HCT116 (cell line): ENCODE data around the gene FAAH2. TPM values are rescaled to one million over a fixed set of nuclear protein-coding genes. Genes with fewer than 3 reads are reported as not detected.

ENCODE experiments used
- ATAC-seq: fragments of 200-7000 bp; cut with Tn5 transposase; 2 replicates; pipeline ENCODE4 v1.9.1; 2020; ENCODE audit warnings: mild to moderate bottlenecking, moderate library complexity
- Bru-seq: library from RNA; stranded (reverse); fragments of 400-500 nt; gene quantifications from one replicate; lab custom pipeline; 2021; lab: Mats Ljungman, UMichigan
- BruChase-seq, 2 experiments: library from RNA; stranded (reverse); fragments of 400-500 nt; gene quantifications; one replicate each; lab custom pipeline; 2021; lab: Mats Ljungman, UMichigan
- BruUV-seq: library from RNA; stranded (reverse); fragments of 400-500 nt; replicated peaks from 2 replicates; lab custom pipeline; 2021; lab: Mats Ljungman, UMichigan
- CTCF ChIA-PET: fragments of 300-600 bp; sonication (Branson Sonifier 250); formaldehyde crosslinking; loops from one replicate; lab custom pipeline; 2021; ENCODE audit warnings: antibody characterized with exemption; lab: Charles Lee
- POLR2A ChIA-PET: fragments of 300-600, 350-600 bp; sonication (Branson Sonifier 250); formaldehyde crosslinking; loops from one replicate; lab custom pipeline; 2021; ENCODE audit warnings: antibody characterized with exemption; lab: Charles Lee
- RAD21 ChIA-PET, 2 experiments: fragments of 300-600 bp; sonication (Branson Sonifier 250); formaldehyde crosslinking; loops; one replicate each; lab custom pipeline; 2023; ENCODE audit warnings: low total read pairs in 2 of 2; ENCODE audit not compliant: uncharacterized antibody in 2 of 2, unreplicated experiment in 2 of 2, low non-redundant PET in 1 of 2; lab: Charles Lee
- DNase-seq: peaks from one replicate; pipeline ENCODE4 v3.0.0-alpha.2; 2010; ENCODE audit warnings: low read depth, low spot score
- H2AFZ ChIP-seq: fragments of 200-600 bp; shearing (Covaris generic), sonication (generic); 2 replicates; pipeline ENCODE4 v1.6.1; 2017; ENCODE audit warnings: low read depth, mixed run types, mixed read lengths, antibody characterized with exemption, low read length; ENCODE audit not compliant: poor library complexity, severe bottlenecking
- H3K27ac ChIP-seq: 2 replicates; pipeline ENCODE4 v1.5.1; 2012; ENCODE audit warnings: low read depth, low read length
- H3K27me3 ChIP-seq: fragments of 200-600 bp; sonication (generic); 2 replicates; pipeline ENCODE4 v1.6.1; 2016; ENCODE audit warnings: mixed run types, low read length, mixed read lengths; ENCODE audit not compliant: insufficient read depth
- H3K36me3 ChIP-seq, 2 experiments: fragments of 200-500 bp in 1 of 2; fragments of 200-600 bp in 1 of 2; sonication (Bioruptor generic) in 1 of 2; sonication (generic) in 1 of 2; 2 replicates each; pipeline versions ENCODE4 v1.5.1 to v1.6.1; 2014 to 2016; ENCODE audit warnings: low read length in 2 of 2, inconsistent platforms in 1 of 2, mixed read lengths in 1 of 2, mixed run types in 1 of 2; ENCODE audit not compliant: insufficient read depth in 2 of 2, control insufficient read depth in 1 of 2
- H3K4me1 ChIP-seq, 2 experiments: fragments of 200-600 bp in 1 of 2; sonication (generic) in 1 of 2; 2 replicates each; pipeline versions ENCODE4 v1.5.1 to v1.6.1; 2012 to 2017; ENCODE audit warnings: low read length in 2 of 2, inconsistent platforms in 1 of 2, mild to moderate bottlenecking in 1 of 2, mixed read lengths in 1 of 2, mixed run types in 1 of 2, moderate library complexity in 1 of 2; ENCODE audit not compliant: insufficient read depth in 2 of 2, control insufficient read depth in 1 of 2
- H3K4me2 ChIP-seq: fragments of 200-600 bp; sonication (generic); 2 replicates; pipeline ENCODE4 v1.6.1; 2017; ENCODE audit warnings: mixed run types, low read length, mixed read lengths
- H3K4me3 ChIP-seq, 2 experiments: fragments of 200-600 bp in 1 of 2; sonication (generic) in 1 of 2; replicated peaks in 1 of 2; 2 replicates each; pipeline ENCODE4 v1.5.1; 2011 to 2016; ENCODE audit warnings: low read length in 2 of 2, control low read depth in 1 of 2, low read depth in 1 of 2, mild to moderate bottlenecking in 1 of 2, mixed read lengths in 1 of 2, mixed run types in 1 of 2
- H3K79me2 ChIP-seq: fragments of 200-600 bp; sonication (generic); 2 replicates; pipeline ENCODE4 v1.6.1; 2017; ENCODE audit warnings: mild to moderate bottlenecking, mixed run types, low read length, moderate library complexity, mixed read lengths; ENCODE audit not compliant: insufficient read depth
- H3K9ac ChIP-seq: fragments of 200-600 bp; sonication (generic); 2 replicates; pipeline ENCODE4 v1.6.1; 2016; ENCODE audit warnings: low read length, mixed read lengths
- H3K9me2 ChIP-seq: fragments of 200-600 bp; sonication (generic), shearing (Covaris generic); 2 replicates; pipeline ENCODE4 v1.6.1; 2017; ENCODE audit warnings: mixed run types, mild to moderate bottlenecking, moderate library complexity; ENCODE audit not compliant: insufficient read depth
- H3K9me3 ChIP-seq, 2 experiments: fragments of 200-500 bp in 1 of 2; fragments of 200-600 bp in 1 of 2; sonication (Bioruptor generic) in 1 of 2; sonication (generic) in 1 of 2; 2 replicates each; pipeline ENCODE4 v1.6.1; 2014 to 2017; ENCODE audit warnings: low read length in 2 of 2, mixed read lengths in 2 of 2, inconsistent platforms in 1 of 2, low read depth in 1 of 2, mild to moderate bottlenecking in 1 of 2, mixed run types in 1 of 2, moderate library complexity in 1 of 2; ENCODE audit not compliant: control insufficient read depth in 1 of 2, insufficient read depth in 1 of 2
- H4K20me1 ChIP-seq: fragments of 200-600 bp; sonication (generic), shearing (Covaris generic); 2 replicates; pipeline ENCODE4 v1.6.1; 2017; ENCODE audit warnings: mixed run types, mild to moderate bottlenecking, moderate library complexity; ENCODE audit not compliant: insufficient read depth
- ATF3 ChIP-seq: IDR thresholded peaks from 2 replicates; pipeline ENCODE4 v1.6.1; 2012
- CBX3 ChIP-seq: IDR thresholded peaks from 2 replicates; pipeline ENCODE4 v1.6.1; 2012; ENCODE audit warnings: low read depth
- CEBPB ChIP-seq: IDR thresholded peaks from 2 replicates; pipeline ENCODE4 v1.6.1; 2012; ENCODE audit warnings: low read depth
- EGR1 ChIP-seq: IDR thresholded peaks from 2 replicates; pipeline ENCODE4 v1.6.1; 2012; ENCODE audit warnings: low read depth
- ELF1 ChIP-seq: IDR thresholded peaks from 2 replicates; pipeline ENCODE4 v1.6.1; 2012; ENCODE audit warnings: low read depth, borderline replicate concordance
- EZH2 ChIP-seq: fragments of 200-600 bp; sonication (generic); IDR thresholded peaks from 2 replicates; pipeline ENCODE4 v1.6.1; 2017; ENCODE audit warnings: antibody characterized with exemption, mixed run types
- EZH2phosphoT487 ChIP-seq: fragments of 200-600 bp; IDR thresholded peaks from 2 replicates; pipeline ENCODE4 v1.6.1; 2018; ENCODE audit warnings: antibody characterized with exemption, borderline replicate concordance
- FOSL1 ChIP-seq: IDR thresholded peaks from 2 replicates; pipeline ENCODE4 v1.6.1; 2012; ENCODE audit warnings: low read depth
- POLR2A ChIP-seq: IDR thresholded peaks from 2 replicates; pipeline ENCODE4 v1.7.0; 2011; ENCODE audit warnings: borderline replicate concordance; ENCODE audit not compliant: insufficient read depth, insufficient read length; ENCODE audit errors: extremely low read depth
- POLR2AphosphoS5 ChIP-seq: IDR thresholded peaks from 2 replicates; pipeline ENCODE4 v1.6.1; 2011; ENCODE audit warnings: mild to moderate bottlenecking, low read depth, low read length, moderate library complexity
- REST ChIP-seq: IDR thresholded peaks from 2 replicates; pipeline ENCODE4 v1.6.1; 2012; ENCODE audit warnings: low read depth
- SIN3A ChIP-seq: IDR thresholded peaks from 2 replicates; pipeline ENCODE4 v1.6.1; 2012; ENCODE audit warnings: low read depth
- SP1 ChIP-seq: IDR thresholded peaks from 2 replicates; pipeline ENCODE4 v1.6.1; 2012; ENCODE audit warnings: low read depth
- SRF ChIP-seq: IDR thresholded peaks from 2 replicates; pipeline ENCODE4 v1.6.1; 2012; ENCODE audit warnings: low read depth
- TCF7L2 ChIP-seq: IDR thresholded peaks from 2 replicates; pipeline ENCODE4 v1.7.0; 2011; ENCODE audit warnings: borderline replicate concordance, inconsistent platforms; ENCODE audit not compliant: insufficient read depth, insufficient read length; ENCODE audit errors: extremely low read depth
- YY1 ChIP-seq: IDR thresholded peaks from 2 replicates; pipeline ENCODE4 v1.6.1; 2011; ENCODE audit warnings: low read length, low read depth, moderate library complexity, mild to moderate bottlenecking; ENCODE audit not compliant: insufficient replicate concordance; ENCODE audit errors: extremely low read depth
- ZBTB33 ChIP-seq: IDR thresholded peaks from 2 replicates; pipeline ENCODE4 v1.6.1; 2011; ENCODE audit warnings: mild to moderate bottlenecking, low read length, moderate library complexity; ENCODE audit not compliant: insufficient replicate concordance; ENCODE audit errors: extremely low read depth
- ZFX ChIP-seq: fragments of 450-650 bp; IDR thresholded peaks from 2 replicates; pipeline ENCODE4 v1.6.1; 2017
- intact Hi-C: fragments of 100-400 bp; cut with micrococcal nuclease; formaldehyde crosslinking; loops from 2 replicates; pipeline ENCODE4 v1.10.0; 2022
- long read RNA-seq: library from polyadenylated mRNA; unstranded; transcript quantifications from one replicate; pipeline ENCODE4 v2.0.0, GENCODE V29; 2021; ENCODE audit not compliant: unreplicated experiment
- polyA plus RNA-seq: library from polyadenylated mRNA; unstranded; fragments of >200 nt; gene quantifications from 2 replicates; pipeline ENCODE4 v1.2.1, GENCODE V29; 2012; ENCODE audit warnings: missing spikeins
- total RNA-seq: library from RNA; stranded (reverse); gene quantifications from one replicate; pipeline ENCODE4 v1.2.1, GENCODE V29; 2021; ENCODE audit not compliant: unreplicated experiment

Gene FAAH2
- total RNA-seq: 6.1 TPM
- polyA plus RNA-seq: 6.5 and 7.1 TPM in 2 replicates
- percentile 55 among the genes with signal in this experiment for Bru-seq, nascent RNA
- BruChase-seq, experiment 1, labeled RNA remaining after a 6-hour chase: percentile 53 among the genes with signal in this experiment
- percentile 58 among the genes with signal in this experiment for BruChase-seq, experiment 2, labeled RNA remaining after a 2-hour chase
- long read RNA-seq, partial matches to known transcripts: 3 of 13 reads
- long read RNA-seq, other reads (novel, unspliced or antisense): 7 of 13 reads

- no peaks in the 10 kb centered on the region for H3K79me2 ChIP-seq
- peak within 1 kb of the TSS; percentile 74 for H2AFZ ChIP-seq
- no peaks in the 10 kb centered on the region for H3K27me3 ChIP-seq
- H3K36me3 ChIP-seq: no peaks in the 10 kb centered on the region
- CTCF ChIA-PET: no interaction called here
- RAD21 ChIA-PET: no interaction called here
- peak; percentile 92 for ATAC-seq
- H3K4me2 ChIP-seq: peak within 1 kb of the TSS; percentile 78
- no peaks in the 10 kb centered on the region for H4K20me1 ChIP-seq
- no TSS peak for BruUV-seq
- H3K9me3 ChIP-seq: no peaks in the 10 kb centered on the region
- peaks cover 0 to 6% of the 10 kb centered on the region in 2 experiments; a peak in 3 of 4 replicates for H3K4me1 ChIP-seq
- peak within 1 kb of the TSS; percentile 49 to 68 for H3K4me3 ChIP-seq
- peak; percentile 90 for DNase-seq
- peak within 1 kb of the TSS; percentile 59 for H3K9ac ChIP-seq
- intact Hi-C loops: loop anchor here (2.0 to 10.0 kb wide), 3 partner anchors 168 to 288 kb away; no protein-coding TSS in a partner anchor
- peak within 1 kb of the TSS; percentile 80 for H3K27ac ChIP-seq
- POLR2A ChIA-PET: no interaction called here
- H3K9me2 ChIP-seq: no peaks in the 10 kb centered on the region
- TF ChIP-seq EGR1 (peak; percentile 36; the same call in 1 of the 2 replicates), ELF1 (no peak), ZFX (0 out of 2 replicates have a peak, but pooled peaks have one; percentile 20), ZBTB33 (no peak), TCF7L2 (peak; percentile 61), SIN3A (peak; percentile 56; the same call in 1 of the 2 replicates), EZH2 (no peak), REST (no peak), EZH2phosphoT487 (no peak), SRF (0 out of 2 replicates have a peak, but pooled peaks have one; percentile 29), POLR2AphosphoS5 (peak; percentile 66), CBX3 (peak; percentile 50; the same call in 1 of the 2 replicates), ATF3 (no peak), FOSL1 (peak; percentile 66), SP1 (peak; percentile 69), CEBPB (peak; percentile 61), POLR2A (peak; percentile 31), YY1 (no peak)
Measured at GRCh38 chrX:57286507-57287251, at the start of gene FAAH2. TSS of gene FAAH2 (plus strand) at chrX:57286706. CDS start at chrX:57286826, 120 bp downstream.
